OCI-LY3 (cell line): ENCODE measurements around the gene SLCO2A1.

Experiments used
- CTCF ChIP-seq: fragments of 200-600, 300-600 bp; sonication (generic); IDR thresholded peaks from 2 replicates; pipeline ENCODE4 v1.5.1; 2014; ENCODE audit warnings: antibody characterized with exemption, low read length, low read depth
- EZH2phosphoT487 ChIP-seq: fragments of 200-600 bp; shearing (Covaris generic); IDR thresholded peaks from 2 replicates; pipeline ENCODE4 v1.6.1; 2018; ENCODE audit warnings: antibody characterized with exemption, mixed run types, low read depth

GRCh38 chr3:134067531-134068161, 37.9 kb upstream of the SLCO2A1 start:
- TF ChIP-seq CTCF (no peak), EZH2phosphoT487 (no peak)
